Tibial nerve (tissue), 4 donors: ENCODE data around the gene OR13H1. TPM values are rescaled to one million over a fixed set of nuclear protein-coding genes. Genes with fewer than 3 reads are reported as not detected.
"Not testable (repeated sequence)": the region's sequence is repeated elsewhere in the genome, so short reads cannot be mapped to it uniquely, and the experiment has no call there.

Source experiments
- DNase-seq, 2 donors: peaks; one replicate each; pipeline ENCODE4 v3.0.0-alpha.2; 2019; ENCODE audit warnings: low spot score in 2 of 2
- H3K27ac ChIP-seq, 4 donors: fragments of 200-600 bp; sonication (generic) in 3 of 4; one replicate each; pipeline ENCODE4 v1.5.1; 2017 to 2019; ENCODE audit warnings: mild to moderate bottlenecking in 1 of 4
- H3K27me3 ChIP-seq, 2 donors: fragments of 200-600 bp; sonication (generic) in 1 of 2; one replicate each; pipeline versions ENCODE4 v1.5.1 to v1.6.0; 2017 to 2019
- H3K36me3 ChIP-seq, 3 donors: fragments of 200-600 bp; sonication (generic); one replicate each; pipeline ENCODE4 v1.5.1; 2018 to 2019
- H3K4me1 ChIP-seq, 4 donors: fragments of 200-600 bp; sonication (generic) in 3 of 4; one replicate each; pipeline ENCODE4 v1.5.1; 2017 to 2019
- H3K4me3 ChIP-seq, 4 donors: fragments of 200-600 bp; sonication (generic) in 3 of 4; one replicate each; pipeline ENCODE4 v1.5.1; 2017 to 2019; ENCODE audit warnings: mild to moderate bottlenecking in 1 of 4, moderate library complexity in 1 of 4
- H3K9me3 ChIP-seq, 4 donors: fragments of 200-600 bp; sonication (generic) in 3 of 4; one replicate each; pipeline ENCODE4 v1.5.1; 2017 to 2019
- EP300 ChIP-seq, 2 donors: sonication (generic); formaldehyde crosslinking; IDR thresholded peaks; one replicate each; pipeline ENCODE4 v1.6.1; 2017; ENCODE audit warnings: antibody characterized with exemption in 2 of 2, mild to moderate bottlenecking in 1 of 2
- POLR2A ChIP-seq, 2 donors: fragments of 450-650 bp; IDR thresholded peaks; one replicate each; pipeline ENCODE4 v1.6.1; 2017; ENCODE audit warnings: antibody characterized with exemption in 2 of 2, mild to moderate bottlenecking in 2 of 2, moderate library complexity in 2 of 2
- WGBS, 2 donors: methylation state at CpG; one replicate each; pipeline ENCODE4 v1.1.5; 2018; 5-methylcytosine and 5-hydroxymethylcytosine counted together
- total RNA-seq, 4 donors: library from RNA; depleted of rRNA; stranded (reverse); fragments of >200 nt; gene quantifications; one replicate each; pipeline ENCODE4 v1.1.0, GENCODE V29; 2016
- TF ChIP-seq, protein P1 (sequence below), 5 experiments: fragments of 200-600 bp in 3 of 5; fragments of 450-650 bp in 2 of 5; sonication (generic) in 3 of 5; IDR thresholded peaks; one replicate each; pipeline ENCODE4 v1.5.1; 2016 to 2019; ENCODE audit warnings: antibody characterized with exemption in 5 of 5, mild to moderate bottlenecking in 3 of 5, moderate library complexity in 2 of 5

OR13H1 gene
- total RNA-seq, 4 donors from 2014 or later, result not detected

DNA sequence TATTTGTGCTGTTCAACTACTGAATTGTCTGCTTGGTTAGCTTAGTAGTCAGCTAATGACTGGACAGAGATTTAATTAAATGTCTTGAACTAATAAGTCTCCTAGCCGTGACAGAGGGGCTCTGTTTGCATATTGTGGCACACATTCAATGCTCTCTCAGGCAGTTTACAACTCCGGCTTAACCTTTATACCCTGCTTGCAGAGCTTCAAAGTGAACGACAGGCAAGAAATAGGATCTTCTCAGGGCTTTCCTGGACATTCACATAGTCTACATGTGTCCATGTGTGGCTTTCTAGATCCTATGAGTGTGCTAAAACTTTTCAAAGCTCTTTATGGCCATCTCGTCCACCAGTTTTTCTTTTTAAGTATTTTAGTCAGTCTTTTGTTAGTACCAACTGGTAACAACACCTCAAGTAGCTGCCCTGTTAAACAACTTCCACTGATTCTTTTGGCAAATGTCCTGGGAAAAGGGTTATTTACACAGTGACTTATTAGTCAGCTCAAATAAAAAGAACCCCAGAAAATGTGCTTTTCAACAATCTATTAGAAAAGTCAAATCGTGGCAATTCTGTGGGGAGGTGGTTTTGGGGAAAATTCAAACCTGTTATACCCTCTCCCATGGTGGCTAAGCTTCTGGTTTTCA is 28.6 kb downstream of the OR13H1 start:
- H3K9me3 ChIP-seq, result no peaks in the 10 kb centered on the region
- TF ChIP-seq, protein P1, sequence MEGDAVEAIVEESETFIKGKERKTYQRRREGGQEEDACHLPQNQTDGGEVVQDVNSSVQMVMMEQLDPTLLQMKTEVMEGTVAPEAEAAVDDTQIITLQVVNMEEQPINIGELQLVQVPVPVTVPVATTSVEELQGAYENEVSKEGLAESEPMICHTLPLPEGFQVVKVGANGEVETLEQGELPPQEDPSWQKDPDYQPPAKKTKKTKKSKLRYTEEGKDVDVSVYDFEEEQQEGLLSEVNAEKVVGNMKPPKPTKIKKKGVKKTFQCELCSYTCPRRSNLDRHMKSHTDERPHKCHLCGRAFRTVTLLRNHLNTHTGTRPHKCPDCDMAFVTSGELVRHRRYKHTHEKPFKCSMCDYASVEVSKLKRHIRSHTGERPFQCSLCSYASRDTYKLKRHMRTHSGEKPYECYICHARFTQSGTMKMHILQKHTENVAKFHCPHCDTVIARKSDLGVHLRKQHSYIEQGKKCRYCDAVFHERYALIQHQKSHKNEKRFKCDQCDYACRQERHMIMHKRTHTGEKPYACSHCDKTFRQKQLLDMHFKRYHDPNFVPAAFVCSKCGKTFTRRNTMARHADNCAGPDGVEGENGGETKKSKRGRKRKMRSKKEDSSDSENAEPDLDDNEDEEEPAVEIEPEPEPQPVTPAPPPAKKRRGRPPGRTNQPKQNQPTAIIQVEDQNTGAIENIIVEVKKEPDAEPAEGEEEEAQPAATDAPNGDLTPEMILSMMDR (IDR thresholded peaks at IDR 0.05), result no peak
- no peak for TF ChIP-seq POLR2A (IDR thresholded peaks at IDR 0.05)
- no peak for TF ChIP-seq EP300 (IDR thresholded peaks at IDR 0.05)
- no peaks in the 10 kb centered on the region for H3K4me1 ChIP-seq
- WGBS, 2 donors, result 22 to 39% methylated on average over 4 to 5 of the region's 5 CpGs
- no peak overlapping the region for H3K4me3 ChIP-seq
- DNase-seq, result no peak
- peaks cover 0 to 5% of the 10 kb centered on the region in 2 donors for H3K27me3 ChIP-seq
- no peaks in the 10 kb centered on the region for H3K36me3 ChIP-seq
- H3K27ac ChIP-seq, result no peak overlapping the region

DNA sequence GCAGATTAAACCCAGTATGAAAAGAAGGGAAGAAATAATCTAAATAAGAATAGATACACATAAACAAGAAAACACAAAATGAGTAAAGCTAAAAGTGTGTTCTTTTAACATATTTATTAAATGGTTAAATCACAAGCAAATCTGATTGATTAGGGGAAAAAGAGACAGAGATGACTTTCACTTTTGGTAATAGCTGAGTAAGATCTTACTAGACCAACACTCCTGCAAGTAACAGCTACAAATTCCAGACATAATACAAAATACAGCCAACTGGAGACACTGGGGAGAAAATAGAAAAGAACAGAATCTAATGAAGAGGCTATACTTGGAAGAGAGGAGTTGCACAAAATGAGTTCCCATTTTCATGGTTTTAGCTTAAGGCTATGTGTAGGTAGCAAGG is 33.5 kb downstream of the OR13H1 start:
- no peaks in the 10 kb centered on the region for H3K36me3 ChIP-seq
- no peak for DNase-seq
- H3K27me3 ChIP-seq, result peaks cover 0 to 5% of the 10 kb centered on the region in 2 donors
- no peaks in the 10 kb centered on the region for H3K4me1 ChIP-seq
- H3K27ac ChIP-seq, result no peak overlapping the region
- no peak for TF ChIP-seq POLR2A (IDR thresholded peaks at IDR 0.05)
- TF ChIP-seq EP300 (IDR thresholded peaks at IDR 0.05), result no peak
- TF ChIP-seq, protein P1 (IDR thresholded peaks at IDR 0.05), result no peak
- no peaks in the 10 kb centered on the region for H3K9me3 ChIP-seq
- no peak overlapping the region for H3K4me3 ChIP-seq

DNA sequence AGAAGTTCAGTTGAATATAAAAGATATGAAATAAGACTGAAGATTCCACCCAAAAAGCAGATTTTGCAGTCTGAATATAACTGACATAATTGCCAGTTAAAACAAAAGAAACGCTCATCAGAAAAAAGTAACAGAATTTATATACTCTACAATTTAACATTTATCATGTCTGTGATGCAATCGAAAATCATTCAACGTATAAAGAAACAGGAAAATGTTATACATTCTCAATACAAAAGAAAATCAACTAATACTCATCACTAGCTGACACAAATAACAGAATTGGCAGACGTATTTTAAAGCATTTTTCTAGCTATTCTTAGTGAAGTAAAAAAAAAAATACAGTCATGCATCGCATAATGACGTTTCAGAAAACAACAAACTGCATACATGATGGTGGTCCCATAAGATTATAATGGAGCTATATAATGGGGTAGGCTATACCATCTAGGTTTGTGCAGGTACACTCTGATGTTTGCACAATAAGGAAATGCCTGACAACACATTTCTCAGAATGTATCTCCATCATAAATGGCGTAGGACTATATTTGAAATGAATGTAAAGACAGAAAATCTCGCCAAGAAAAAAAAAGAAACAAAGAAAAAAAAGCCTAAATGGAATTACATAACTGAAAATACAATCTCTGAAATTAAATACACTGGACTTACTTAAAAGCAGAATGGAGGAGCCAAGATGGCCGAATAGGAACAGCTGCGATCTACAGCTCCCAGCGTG is 34.3 kb downstream of the OR13H1 start:
- no peaks in the 10 kb centered on the region for H3K9me3 ChIP-seq
- WGBS, 2 donors, result 79 to 84% methylated on average over 11 of the region's 11 CpGs
- no peaks in the 10 kb centered on the region for H3K36me3 ChIP-seq
- H3K27me3 ChIP-seq, result peaks cover 0 to 5% of the 10 kb centered on the region in 2 donors
- H3K4me3 ChIP-seq, result no peak overlapping the region
- TF ChIP-seq, protein P1 (IDR thresholded peaks at IDR 0.05), result no peak
- TF ChIP-seq EP300 (IDR thresholded peaks at IDR 0.05), result no peak
- no peak for TF ChIP-seq POLR2A (IDR thresholded peaks at IDR 0.05)
- H3K4me1 ChIP-seq, result no peaks in the 10 kb centered on the region
- no peak for DNase-seq
- no peak overlapping the region for H3K27ac ChIP-seq

DNA sequence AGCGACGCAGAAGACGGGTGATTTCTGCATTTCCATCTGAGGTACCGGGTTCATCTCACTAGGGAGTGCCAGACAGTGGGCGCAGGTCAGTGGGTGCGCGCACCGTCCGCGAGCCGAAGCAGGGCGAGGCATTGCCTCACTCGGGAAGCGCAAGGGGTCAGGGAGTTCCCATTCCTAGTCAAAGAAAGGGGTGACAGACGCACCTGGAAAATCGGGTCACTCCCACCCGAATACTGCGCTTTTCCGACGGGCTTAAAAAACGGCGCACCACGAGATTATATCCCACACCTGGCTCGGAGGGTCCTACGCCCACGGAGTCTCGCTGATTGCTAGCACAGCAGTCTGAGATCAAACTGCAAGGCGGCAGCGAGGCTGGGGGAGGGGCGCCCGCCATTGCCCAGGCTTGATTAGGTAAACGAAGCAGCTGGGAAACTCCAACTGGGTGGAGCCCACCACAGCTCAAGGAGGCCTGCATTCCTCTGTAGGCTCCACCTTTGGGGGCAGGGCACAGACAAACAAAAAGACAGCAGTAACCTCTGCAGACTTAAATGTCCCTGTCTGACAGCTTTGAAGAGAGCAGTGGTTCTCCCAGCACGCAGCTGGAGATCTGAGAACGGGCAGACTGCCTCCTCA is 35.0 kb downstream of the OR13H1 start:
- not testable (repeated sequence) for DNase-seq, H3K9me3 ChIP-seq, H3K36me3 ChIP-seq, H3K27ac ChIP-seq, H3K4me1 ChIP-seq, H3K27me3 ChIP-seq, H3K4me3 ChIP-seq
- WGBS, 2 donors, result 62 to 100% methylated on average over 6 to 16 of the region's 34 CpGs

DNA sequence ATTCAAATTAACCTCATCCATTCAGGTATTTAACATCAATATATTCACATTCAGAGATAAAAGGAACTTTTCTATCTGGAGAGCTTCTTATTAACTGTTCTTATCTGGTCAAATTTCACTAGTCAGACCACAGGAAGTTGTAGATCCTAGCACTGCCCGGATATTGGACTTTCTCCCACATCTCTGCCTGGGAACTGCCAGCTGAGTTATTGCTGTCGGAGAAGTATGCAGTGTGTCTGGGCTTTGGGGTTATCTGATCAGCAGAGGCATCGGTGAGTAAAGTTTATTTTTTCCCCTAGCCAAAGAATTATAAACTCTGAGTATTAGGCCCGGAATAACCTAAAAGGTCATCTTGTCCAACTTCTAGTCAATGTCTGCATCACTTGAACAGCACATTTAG is 45.1 kb downstream of the OR13H1 start:
- H3K27me3 ChIP-seq, result no peaks in the 10 kb centered on the region
- no peaks in the 10 kb centered on the region for H3K36me3 ChIP-seq
- DNase-seq, result no peak
- WGBS, 2 donors, result 27 to 49% methylated on average over 4 of the region's 4 CpGs
- H3K4me1 ChIP-seq, result no peaks in the 10 kb centered on the region
- no peak overlapping the region for H3K27ac ChIP-seq
- no peaks in the 10 kb centered on the region for H3K9me3 ChIP-seq
- TF ChIP-seq POLR2A (IDR thresholded peaks at IDR 0.05), result no peak
- TF ChIP-seq EP300 (IDR thresholded peaks at IDR 0.05), result no peak
- TF ChIP-seq, protein P1 (IDR thresholded peaks at IDR 0.05), result no peak
- no peak overlapping the region for H3K4me3 ChIP-seq
